Measurements from ENCODE around the gene DOCK9. TPM values are rescaled to one million over a fixed set of nuclear protein-coding genes. Genes with fewer than 3 reads are reported as not detected.
A peak's percentile ranks its signal among the peaks of the same experiment; 100 is the strongest.

The DOCK9 gene
- total RNA-seq, 1 donor from 2014 or later = 153 TPM

GRCh38 chr13:98987275-98987674, 9.4 kb upstream of the DOCK9 start:
- Histone ChIP-seq H3K27ac (no peak overlapping the region), H3K27me3 (ENCODE audit: low read depth) (no peaks in the 10 kb centered on the region), H3K9me3 (no peaks in the 10 kb centered on the region), H3K36me3 (no peaks in the 10 kb centered on the region), H3K4me3 (no peak overlapping the region), H3K4me1 (peaks cover 20% of the 10 kb centered on the region)
- intact Hi-C loops (cut with DNase I) = no loop called here
- DNase-seq (no peak), ATAC-seq (no peak)
- TF ChIP-seq CTCF (IDR thresholded peaks at IDR 0.05) = no peak

- DNase-seq = no peak
- no peak overlapping the region for H3K4me3 ChIP-seq
- no peaks in the 10 kb centered on the region for H3K27me3 ChIP-seq (ENCODE audit: low read depth)
- peaks cover 24% of the 10 kb centered on the region for H3K4me1 ChIP-seq
- H3K27ac ChIP-seq = peak overlapping the region; percentile 32
- ATAC-seq = no peak
- no peaks in the 10 kb centered on the region for H3K9me3 ChIP-seq
- H3K36me3 ChIP-seq = no peaks in the 10 kb centered on the region
- TF ChIP-seq CTCF (IDR thresholded peaks at IDR 0.05) = no peak
- intact Hi-C loops (cut with DNase I) = no loop called here
These were observed 8.5 kb upstream of the DOCK9 start for GRCh38 chr13:98986226-98986846.

- peak overlapping the region; percentile 7 for H3K27ac ChIP-seq
- ATAC-seq = no peak
- H3K4me1 ChIP-seq = peaks cover 24% of the 10 kb centered on the region
- H3K36me3 ChIP-seq = no peaks in the 10 kb centered on the region
- no peaks in the 10 kb centered on the region for H3K9me3 ChIP-seq
- DNase-seq = no peak
- TF ChIP-seq CTCF (IDR thresholded peaks at IDR 0.05) = no peak
- no peak overlapping the region for H3K4me3 ChIP-seq
- no peaks in the 10 kb centered on the region for H3K27me3 ChIP-seq (ENCODE audit: low read depth)
- intact Hi-C loops (cut with DNase I) = no loop called here
These were observed 7.7 kb upstream of the DOCK9 start for GRCh38 chr13:98985591-98985990.

- Histone ChIP-seq H3K27ac (no peak overlapping the region), H3K4me3 (no peak overlapping the region), H3K27me3 (ENCODE audit: low read depth) (no peaks in the 10 kb centered on the region), H3K4me1 (peaks cover 24% of the 10 kb centered on the region), H3K36me3 (no peaks in the 10 kb centered on the region), H3K9me3 (no peaks in the 10 kb centered on the region)
- intact Hi-C loops (cut with DNase I) = no loop called here
- no peak for ATAC-seq
- no peak for TF ChIP-seq CTCF (IDR thresholded peaks at IDR 0.05)
- no peak for DNase-seq
These were observed 7.1 kb upstream of the DOCK9 start for GRCh38 chr13:98984983-98985382.

DNA sequence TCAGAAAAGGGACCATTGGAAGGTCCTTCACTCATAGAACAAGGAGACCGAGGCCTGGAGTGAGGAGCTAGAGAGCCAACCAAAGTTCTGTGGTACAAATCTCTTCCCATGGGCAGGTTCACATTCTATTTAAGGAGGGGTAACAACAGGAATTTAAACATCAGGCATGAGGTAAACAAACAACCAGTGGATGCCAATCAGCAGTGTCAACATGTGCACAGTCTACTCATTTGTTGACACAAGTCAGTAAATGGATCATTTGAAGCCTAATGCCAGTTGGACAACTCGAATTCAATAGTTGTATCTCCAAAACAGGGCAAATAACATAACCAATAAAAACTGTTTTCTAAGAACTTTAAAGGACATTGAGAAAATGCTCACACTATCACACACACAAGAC, 6.3 kb upstream of the DOCK9 start:
- DNase-seq (no peak), ATAC-seq (peak in 1 of 2 donors; percentile 51)
- Histone ChIP-seq H3K36me3 (no peaks in the 10 kb centered on the region), H3K4me1 (peaks cover 27% of the 10 kb centered on the region), H3K4me3 (no peak overlapping the region), H3K27me3 (ENCODE audit: low read depth) (no peaks in the 10 kb centered on the region), H3K27ac (no peak overlapping the region), H3K9me3 (no peaks in the 10 kb centered on the region)
- intact Hi-C loops (cut with DNase I) = no loop called here
- TF ChIP-seq CTCF (IDR thresholded peaks at IDR 0.05) = no peak
